Neural cell (in vitro differentiated cells): ENCODE data around the gene RCSD1. TPM values are rescaled to one million over a fixed set of nuclear protein-coding genes. Genes with fewer than 3 reads are reported as not detected.

ENCODE experiments used
- H2AFZ ChIP-seq: fragments of 200-600, 300-800 bp; sonication (generic), shearing (Covaris generic); 2 replicates; pipeline ENCODE4 v1.6.0; 2014; ENCODE audit warnings: low read depth, mild to moderate bottlenecking, antibody characterized with exemption, low read length, moderate library complexity
- H3F3A ChIP-seq: fragments of 200-600 bp; shearing (Covaris generic); 2 replicates; pipeline ENCODE4 v1.6.1; 2016; ENCODE audit warnings: mild to moderate bottlenecking, moderate library complexity, mixed read lengths, antibody characterized with exemption, low read length; ENCODE audit not compliant: insufficient read depth, poor library complexity, severe bottlenecking
- H3K27ac ChIP-seq: fragments of 200-600, 300-800 bp; sonication (generic), shearing (Covaris generic); 2 replicates; pipeline ENCODE4 v1.5.1; 2014; ENCODE audit warnings: mild to moderate bottlenecking, low read length, moderate library complexity
- H3K27me3 ChIP-seq: fragments of 300-800, 200-600 bp; sonication (generic), shearing (Covaris generic); 2 replicates; pipeline ENCODE4 v1.6.0; 2014; ENCODE audit warnings: mild to moderate bottlenecking, low read depth, low read length, moderate library complexity; ENCODE audit not compliant: insufficient read depth
- H3K36me3 ChIP-seq: fragments of 300-800, 200-600 bp; sonication (generic), shearing (Covaris generic); 2 replicates; pipeline ENCODE4 v1.5.1; 2014; ENCODE audit warnings: mild to moderate bottlenecking, antibody characterized with exemption, low read length, moderate library complexity; ENCODE audit not compliant: insufficient read depth
- H3K4me2 ChIP-seq: fragments of 300-800, 200-600 bp; sonication (generic), shearing (Covaris generic); 2 replicates; pipeline ENCODE4 v1.6.0; 2014; ENCODE audit warnings: mild to moderate bottlenecking, low read length
- H3K4me3 ChIP-seq: fragments of 300-800, 200-600 bp; sonication (generic), shearing (Covaris generic); 2 replicates; pipeline ENCODE4 v1.5.1; 2014; ENCODE audit warnings: mild to moderate bottlenecking, low read length, moderate library complexity
- H3K79me2 ChIP-seq: fragments of 200-600 bp; shearing (Covaris generic); replicated peaks from 2 replicates; pipeline ENCODE4 v1.6.0; 2014; ENCODE audit warnings: mild to moderate bottlenecking, low read length, moderate library complexity; ENCODE audit not compliant: insufficient read depth
- H3K9ac ChIP-seq: fragments of 300-800, 200-600 bp; sonication (generic), shearing (Covaris generic); 2 replicates; pipeline ENCODE4 v1.6.1; 2016; ENCODE audit warnings: mild to moderate bottlenecking, low read length, mixed read lengths
- H3K9me2 ChIP-seq: fragments of 200-600 bp; shearing (Covaris generic); 2 replicates; pipeline ENCODE4 v1.6.1; 2016; ENCODE audit warnings: mild to moderate bottlenecking, low read length, mixed read lengths; ENCODE audit not compliant: insufficient read depth
- H3K9me3 ChIP-seq: fragments of 200-600, 300-800 bp; sonication (generic), shearing (Covaris generic); 2 replicates; pipeline ENCODE4 v1.6.1; 2016; ENCODE audit warnings: mild to moderate bottlenecking, mixed run types, low read length, moderate library complexity, mixed read lengths
- H4K20me1 ChIP-seq: fragments of 200-600 bp; shearing (Covaris generic); 2 replicates; pipeline ENCODE4 v1.6.1; 2016; ENCODE audit warnings: mild to moderate bottlenecking, mixed run types; ENCODE audit not compliant: insufficient read depth
- CTCF ChIP-seq: fragments of 450-650 bp; IDR thresholded peaks from 2 replicates; pipeline ENCODE4 v1.5.1; 2014; ENCODE audit warnings: antibody characterized with exemption, mild to moderate bottlenecking, moderate library complexity; ENCODE audit not compliant: poor library complexity, severe bottlenecking
- EP300 ChIP-seq: fragments of 450-650 bp; conservative IDR thresholded peaks from 2 replicates; pipeline ENCODE4 v1.6.1; 2014; ENCODE audit warnings: antibody characterized with exemption, mild to moderate bottlenecking, moderate library complexity; ENCODE audit not compliant: poor library complexity, severe bottlenecking
- EZH2 ChIP-seq: fragments of 200-600, 300-800 bp; shearing (Covaris generic), sonication (generic); IDR thresholded peaks from 2 replicates; pipeline ENCODE4 v1.6.1; 2014; ENCODE audit warnings: antibody characterized with exemption, low read length, borderline replicate concordance, mild to moderate bottlenecking; ENCODE audit not compliant: insufficient read depth, poor library complexity, severe bottlenecking
- MXI1 ChIP-seq: fragments of 450-650 bp; conservative IDR thresholded peaks from 2 replicates; pipeline ENCODE4 v1.6.1; 2014; ENCODE audit warnings: antibody characterized with exemption, mild to moderate bottlenecking; ENCODE audit not compliant: poor library complexity, severe bottlenecking
- POLR2AphosphoS5 ChIP-seq: IDR thresholded peaks from 2 replicates; pipeline ENCODE4 v1.6.1; 2012
- RAD21 ChIP-seq: fragments of 450-650 bp; conservative IDR thresholded peaks from 2 replicates; pipeline ENCODE4 v1.6.1; 2014; ENCODE audit warnings: antibody characterized with exemption, mild to moderate bottlenecking, moderate library complexity
- REST ChIP-seq: IDR thresholded peaks from 2 replicates; pipeline ENCODE4 v1.6.1; 2012; ENCODE audit warnings: borderline replicate concordance
- SMC3 ChIP-seq: fragments of 450-650 bp; conservative IDR thresholded peaks from 2 replicates; pipeline ENCODE4 v1.6.1; 2014; ENCODE audit warnings: antibody characterized with exemption, mild to moderate bottlenecking, moderate library complexity; ENCODE audit not compliant: poor library complexity
- TAF1 ChIP-seq: IDR thresholded peaks from 2 replicates; pipeline ENCODE4 v1.6.1; 2012; ENCODE audit warnings: low read depth
- polyA plus RNA-seq: library from polyadenylated mRNA; depleted of rRNA; stranded (reverse); fragments of >200 nt; gene quantifications from 2 replicates; pipeline ENCODE4 v1.2.3, GENCODE V29; 2014

Gene RCSD1
- polyA plus RNA-seq, 1 donor from 2014 or later: not detected

- H3K27ac ChIP-seq: no peak overlapping the region
- H3K9me3 ChIP-seq: no peaks in the 10 kb centered on the region
- H3K9me2 ChIP-seq: no peaks in the 10 kb centered on the region
- no peak overlapping the region for H2AFZ ChIP-seq
- H3K27me3 ChIP-seq: no peaks in the 10 kb centered on the region
- TF ChIP-seq MXI1 (no peak), CTCF (no peak), RAD21 (no peak), POLR2AphosphoS5 (no peak), TAF1 (no peak), REST (no peak), SMC3 (no peak), EZH2 (no peak), EP300 (no peak)
- no peaks in the 10 kb centered on the region for H3F3A ChIP-seq
- no peaks in the 10 kb centered on the region for H4K20me1 ChIP-seq
- no peaks in the 10 kb centered on the region for H3K36me3 ChIP-seq
- no peak overlapping the region for H3K4me2 ChIP-seq
- no peak overlapping the region for H3K9ac ChIP-seq
- H3K79me2 ChIP-seq: no peaks in the 10 kb centered on the region
- H3K4me3 ChIP-seq: no peak overlapping the region
These were observed 18.3 kb downstream of the RCSD1 start for GRCh38 chr1:167648252-167648849.

GRCh38 chr1:167648978-167649744 lies 19.1 kb downstream of the RCSD1 start:
- no peaks in the 10 kb centered on the region for H4K20me1 ChIP-seq
- H2AFZ ChIP-seq: no peak overlapping the region
- no peaks in the 10 kb centered on the region for H3F3A ChIP-seq
- no peaks in the 10 kb centered on the region for H3K9me2 ChIP-seq
- no peaks in the 10 kb centered on the region for H3K79me2 ChIP-seq
- H3K9ac ChIP-seq: no peak overlapping the region
- H3K4me3 ChIP-seq: no peak overlapping the region
- no peaks in the 10 kb centered on the region for H3K27me3 ChIP-seq
- H3K9me3 ChIP-seq: no peaks in the 10 kb centered on the region
- H3K4me2 ChIP-seq: no peak overlapping the region
- H3K36me3 ChIP-seq: no peaks in the 10 kb centered on the region
- TF ChIP-seq RAD21 (no peak), TAF1 (no peak), SMC3 (no peak), POLR2AphosphoS5 (no peak), CTCF (no peak), MXI1 (no peak), EP300 (no peak), REST (no peak), EZH2 (no peak)
- no peak overlapping the region for H3K27ac ChIP-seq
